ENCODE data around the gene MPC2.
"Not testable (repeated sequence)": the region's sequence is repeated elsewhere in the genome, so short reads cannot be mapped to it uniquely, and the experiment has no call there.

The MPC2 gene

GRCh38 chr1:167904652-167905130 lies 32.2 kb downstream of the MPC2 start:
- DNase-seq (ENCODE audit: low read depth): peak; percentile 38

- no peak for DNase-seq (ENCODE audit: low read depth)
Measured at GRCh38 chr1:167900907-167901306, 36.0 kb downstream of the MPC2 start.

GRCh38 chr1:167899253-167899681 lies 37.6 kb downstream of the MPC2 start:
- no peak for DNase-seq (ENCODE audit: low read depth)

- DNase-seq (ENCODE audit: low read depth): no peak
Measured at GRCh38 chr1:167898578-167899222, 38.2 kb downstream of the MPC2 start.

- DNase-seq (ENCODE audit: low read depth): no peak
Measured at GRCh38 chr1:167893798-167894197, 43.1 kb downstream of the MPC2 start.

GRCh38 chr1:167890400-167890799 lies 46.5 kb downstream of the MPC2 start:
- DNase-seq (ENCODE audit: low read depth): no peak

- not testable (repeated sequence) for DNase-seq (ENCODE audit: low read depth)
Measured at GRCh38 chr1:167887187-167887586, 49.7 kb downstream of the MPC2 start.

- no peak for DNase-seq (ENCODE audit: low read depth)
Measured at GRCh38 chr1:167882376-167882775, 54.5 kb downstream of the MPC2 start.

GRCh38 chr1:167881786-167882185 lies 55.1 kb downstream of the MPC2 start:
- no peak for DNase-seq (ENCODE audit: low read depth)

- no peak for DNase-seq (ENCODE audit: low read depth)
Measured at GRCh38 chr1:167881069-167881468, 55.8 kb downstream of the MPC2 start.

- no peak for DNase-seq (ENCODE audit: low read depth)
Measured at GRCh38 chr1:167880580-167881021, 56.3 kb downstream of the MPC2 start.

GRCh38 chr1:167879508-167879907 lies 57.4 kb downstream of the MPC2 start:
- DNase-seq (ENCODE audit: low read depth): no peak

- no peak for DNase-seq (ENCODE audit: low read depth)
Measured at GRCh38 chr1:167878372-167879160, 58.3 kb downstream of the MPC2 start.

GRCh38 chr1:167876597-167877175 lies 60.2 kb downstream of the MPC2 start:
- DNase-seq (ENCODE audit: low read depth): no peak

- DNase-seq (ENCODE audit: low read depth): no peak
Measured at GRCh38 chr1:167871331-167871730, 65.5 kb downstream of the MPC2 start.

- not testable (repeated sequence) for DNase-seq (ENCODE audit: low read depth)
Measured at GRCh38 chr1:167869157-167870001, 67.5 kb downstream of the MPC2 start.

- DNase-seq (ENCODE audit: low read depth): not testable (repeated sequence)
Measured at GRCh38 chr1:167866739-167867414, 70.0 kb downstream of the MPC2 start.

Measured in non-pigmented ciliary epithelial cell (primary cell).